ENCODE data around the gene HMCN1. TPM values are rescaled to one million over a fixed set of nuclear protein-coding genes. Genes with fewer than 3 reads are reported as not detected.

Gene HMCN1
- polyA plus RNA-seq, 4 donors, result 49.0 to 58.8 (median 51.4) TPM

GRCh38 chr1:185996211-185996610 lies 262.0 kb downstream of the HMCN1 start:
- DNase-seq (ENCODE audit: low read depth in 4 of 4, low spot score in 2 of 4), result no peak

GRCh38 chr1:185998391-185998790 lies 264.2 kb downstream of the HMCN1 start:
- DNase-seq (ENCODE audit: low read depth in 4 of 4, low spot score in 2 of 4), result no peak

GRCh38 chr1:186002406-186002805 lies 268.2 kb downstream of the HMCN1 start:
- no peak for DNase-seq (ENCODE audit: low read depth in 4 of 4, low spot score in 2 of 4)

- DNase-seq (ENCODE audit: low read depth in 4 of 4, low spot score in 2 of 4), result no peak
Observed at GRCh38 chr1:186009039-186009737, 275.0 kb downstream of the HMCN1 start.

- no peak for DNase-seq (ENCODE audit: low read depth in 4 of 4, low spot score in 2 of 4)
Observed at GRCh38 chr1:186014370-186015037, 280.3 kb downstream of the HMCN1 start.

- no peak for DNase-seq (ENCODE audit: low read depth in 4 of 4, low spot score in 2 of 4)
Observed at GRCh38 chr1:186016856-186017255, 282.7 kb downstream of the HMCN1 start.

GRCh38 chr1:186022184-186022583 lies 288.0 kb downstream of the HMCN1 start:
- no peak for DNase-seq (ENCODE audit: low read depth in 4 of 4, low spot score in 2 of 4)

- DNase-seq (ENCODE audit: low read depth in 4 of 4, low spot score in 2 of 4), result no peak
Observed at GRCh38 chr1:186026946-186027345, 292.8 kb downstream of the HMCN1 start.

GRCh38 chr1:186027621-186028020 lies 293.4 kb downstream of the HMCN1 start:
- DNase-seq (ENCODE audit: low read depth in 4 of 4, low spot score in 2 of 4), result no peak

- DNase-seq (ENCODE audit: low read depth in 4 of 4, low spot score in 2 of 4), result no peak
Observed at GRCh38 chr1:186030453-186030852, 296.3 kb downstream of the HMCN1 start.

- DNase-seq (ENCODE audit: low read depth in 4 of 4, low spot score in 2 of 4), result no peak
Observed at GRCh38 chr1:186033847-186034271, 299.7 kb downstream of the HMCN1 start.

- DNase-seq (ENCODE audit: low read depth in 4 of 4, low spot score in 2 of 4), result no peak
Observed at GRCh38 chr1:186042230-186042629, 308.0 kb downstream of the HMCN1 start.

GRCh38 chr1:186043296-186043695 lies 309.1 kb downstream of the HMCN1 start:
- DNase-seq (ENCODE audit: low read depth in 4 of 4, low spot score in 2 of 4), result no peak

GRCh38 chr1:186044079-186044685 lies 310.0 kb downstream of the HMCN1 start:
- DNase-seq (ENCODE audit: low read depth in 4 of 4, low spot score in 2 of 4), result no peak

- DNase-seq (ENCODE audit: low read depth in 4 of 4, low spot score in 2 of 4), result no peak
Observed at GRCh38 chr1:186046437-186047211, 312.4 kb downstream of the HMCN1 start.

- DNase-seq (ENCODE audit: low read depth in 4 of 4, low spot score in 2 of 4), result no peak
Observed at GRCh38 chr1:186050360-186050759, 316.2 kb downstream of the HMCN1 start.

- DNase-seq (ENCODE audit: low read depth in 4 of 4, low spot score in 2 of 4), result no peak
Observed at GRCh38 chr1:186054003-186054402, 319.8 kb downstream of the HMCN1 start.

- DNase-seq (ENCODE audit: low read depth in 4 of 4, low spot score in 2 of 4), result no peak
Observed at GRCh38 chr1:186054932-186055331, 320.7 kb downstream of the HMCN1 start.

GRCh38 chr1:186055846-186056245 lies 321.7 kb downstream of the HMCN1 start:
- no peak for DNase-seq (ENCODE audit: low read depth in 4 of 4, low spot score in 2 of 4)

- no peak for DNase-seq (ENCODE audit: low read depth in 4 of 4, low spot score in 2 of 4)
Observed at GRCh38 chr1:186057086-186057485, 322.9 kb downstream of the HMCN1 start.

- DNase-seq (ENCODE audit: low read depth in 4 of 4, low spot score in 2 of 4), result peak in 1 of 4 donors; percentile 6
Observed at GRCh38 chr1:186059311-186059710, 325.1 kb downstream of the HMCN1 start.
